Body of pancreas (tissue), 4 donors: Measurements from ENCODE around the gene METTL21C.

Experiments used
- CTCF ChIP-seq, 7 experiments: fragments of 450-650 bp in 4 of 7; fragments of 200-600 bp in 3 of 7; sonication (generic) in 3 of 7; IDR thresholded peaks; one replicate each; pipeline ENCODE4 v1.5.1; 2016 to 2019; ENCODE audit warnings: antibody characterized with exemption in 7 of 7
- POLR2A ChIP-seq, 3 donors: fragments of 450-650 bp; IDR thresholded peaks; one replicate each; pipeline ENCODE4 v1.6.1; 2016; ENCODE audit warnings: antibody characterized with exemption in 3 of 3, mild to moderate bottlenecking in 2 of 3

- TF ChIP-seq POLR2A (IDR thresholded peaks at IDR 0.05) (no peak), CTCF (IDR thresholded peaks at IDR 0.05) (no peak)
These were observed 23.9 kb upstream of the METTL21C start for GRCh38 chr13:102718746-102719145.
